PC-3 (cell line): ENCODE results near the gene IPCEF1. TPM values are rescaled to one million over a fixed set of nuclear protein-coding genes. Genes with fewer than 3 reads are reported as not detected.

Experiments used
- ATAC-seq: fragments of 200-7000 bp; cut with Tn5 transposase; 2 replicates; pipeline ENCODE4 v1.9.1; 2020; ENCODE audit warnings: mild to moderate bottlenecking, moderate library complexity
- BruUV-seq: library from RNA; stranded (reverse); fragments of 400-500 nt; replicated peaks from 2 replicates; lab custom pipeline; 2021; lab: Mats Ljungman, UMichigan
- CTCF ChIA-PET: fragments of 300-600 bp; sonication (Branson Sonifier 250); formaldehyde crosslinking; loops from one replicate; lab custom pipeline; 2022; ENCODE audit warnings: antibody characterized with exemption; lab: Charles Lee
- POLR2A ChIA-PET: fragments of 300-600 bp; sonication (Branson Sonifier 250); formaldehyde crosslinking; loops from one replicate; lab custom pipeline; 2022; ENCODE audit warnings: antibody characterized with exemption; ENCODE audit not compliant: unreplicated experiment; lab: Charles Lee
- DNase-seq: peaks from one replicate; pipeline ENCODE4 v3.0.0-alpha.2; 2015
- H2AFZ ChIP-seq: fragments of 300-600 bp; sonication (generic); 2 replicates; pipeline ENCODE4 v1.6.0; 2016; ENCODE audit warnings: antibody characterized with exemption, low read length
- H3F3A ChIP-seq: fragments of 300-600 bp; sonication (generic); one replicate; pipeline ENCODE4 v1.6.0; 2017; ENCODE audit warnings: antibody characterized with exemption, low read length, control low read depth, mild to moderate bottlenecking; ENCODE audit not compliant: unreplicated experiment
- H3K27ac ChIP-seq: fragments of 300-600 bp; sonication (generic); 2 replicates; pipeline ENCODE4 v1.5.1; 2016; ENCODE audit warnings: mild to moderate bottlenecking, low read length
- H3K27me3 ChIP-seq: fragments of 300-600 bp; sonication (generic); 2 replicates; pipeline ENCODE4 v1.6.1; 2016; ENCODE audit warnings: low read length, mixed read lengths
- H3K36me3 ChIP-seq: fragments of 300-600 bp; sonication (generic); 2 replicates; pipeline ENCODE4 v1.6.1; 2016; ENCODE audit warnings: low read depth, mixed run types, low read length, mixed read lengths
- H3K4me1 ChIP-seq: fragments of 300-600 bp; sonication (generic); 2 replicates; pipeline ENCODE4 v1.5.1; 2016; ENCODE audit warnings: low read length; ENCODE audit not compliant: insufficient read depth
- H3K4me2 ChIP-seq: fragments of 300-600 bp; sonication (generic); 2 replicates; pipeline ENCODE4 v1.6.0; 2016; ENCODE audit warnings: low read length
- H3K4me3 ChIP-seq: fragments of 300-600 bp; sonication (generic); 2 replicates; pipeline ENCODE4 v1.5.1; 2016; ENCODE audit warnings: mild to moderate bottlenecking, low read length, mixed read lengths
- H3K79me2 ChIP-seq: fragments of 300-600 bp; sonication (generic); 2 replicates; pipeline ENCODE4 v1.6.1; 2017; ENCODE audit warnings: low read length, mixed read lengths
- H3K9ac ChIP-seq: fragments of 300-600 bp; sonication (generic); 2 replicates; pipeline ENCODE4 v1.6.0; 2016; ENCODE audit warnings: mild to moderate bottlenecking, low read length
- H3K9me2 ChIP-seq: fragments of 300-600 bp; sonication (generic); replicated peaks from 2 replicates; pipeline ENCODE4 v1.6.1; 2016; ENCODE audit warnings: mixed run types, low read length, mixed read lengths
- H3K9me3 ChIP-seq: fragments of 300-600 bp; sonication (generic); 2 replicates; pipeline ENCODE4 v1.6.1; 2016; ENCODE audit warnings: low read length, mixed read lengths
- H4K20me1 ChIP-seq: fragments of 300-600 bp; sonication (generic); 2 replicates; pipeline ENCODE4 v1.6.1; 2016; ENCODE audit warnings: low read length, mixed read lengths
- CTCF ChIP-seq: fragments of 300-600 bp; sonication (generic); conservative IDR thresholded peaks from 2 replicates; pipeline ENCODE4 v1.5.1; 2017; ENCODE audit warnings: antibody characterized with exemption, low read depth, mild to moderate bottlenecking, low read length
- EZH2 ChIP-seq: fragments of 300-600 bp; sonication (generic); IDR thresholded peaks from one replicate; pipeline ENCODE4 v1.6.1; 2017; ENCODE audit warnings: antibody characterized with exemption, mild to moderate bottlenecking, low read length; ENCODE audit not compliant: unreplicated experiment
- EZH2phosphoT487 ChIP-seq: fragments of 300-600 bp; sonication (generic); IDR thresholded peaks from 2 replicates; pipeline ENCODE4 v1.6.1; 2018; ENCODE audit warnings: mild to moderate bottlenecking, antibody characterized with exemption, low read length, borderline replicate concordance
- intact Hi-C: fragments of 100-400 bp; cut with micrococcal nuclease; formaldehyde crosslinking; loops from 2 replicates; pipeline ENCODE4 v1.9.0; 2023
- total RNA-seq: library from RNA; depleted of rRNA; stranded (reverse); fragments of >200 nt; gene quantifications from 2 replicates; pipeline ENCODE4 v1.2.3, GENCODE V29; 2014

IPCEF1 gene
- total RNA-seq, 1 experiment from 2014 or later: 0.29 TPM

GRCh38 chr6:154301086-154301625 lies 55.4 kb downstream of the IPCEF1 start:
- Histone ChIP-seq H3K9me2 (no peaks in the 10 kb centered on the region), H3K27ac (peak overlapping the region; percentile 60), H3K27me3 (no peaks in the 10 kb centered on the region), H3K9ac (no peak overlapping the region), H2AFZ (no peak overlapping the region), H3K4me3 (no peak overlapping the region), H3K4me2 (peak overlapping the region; percentile 53; the same call in 1 of the 2 replicates), H3K4me1 (peaks cover 57% of the 10 kb centered on the region), H3K79me2 (no peaks in the 10 kb centered on the region), H3K36me3 (no peaks in the 10 kb centered on the region), H3K9me3 (no peaks in the 10 kb centered on the region), H3F3A (peaks cover 3% of the 10 kb centered on the region), H4K20me1 (no peaks in the 10 kb centered on the region)
- intact Hi-C loops: no loop called here
- ATAC-seq (no peak), DNase-seq (peak; percentile 19)
- ChIA-PET POLR2A (no interaction called here), CTCF (no interaction called here)
- no TSS peak for BruUV-seq
- TF ChIP-seq CTCF (no peak), EZH2phosphoT487 (no peak), EZH2 (no peak)

GRCh38 chr6:154298297-154298696 lies 58.3 kb downstream of the IPCEF1 start:
- intact Hi-C loops: no loop called here
- peaks cover 5% of the 10 kb centered on the region for H3F3A ChIP-seq
- POLR2A ChIA-PET: interaction anchor here (0.7 kb wide), 1 partner anchor 191 kb away, joined by 7 read pairs; no protein-coding TSS in a partner anchor
- peak overlapping the region; percentile 79 for H3K4me2 ChIP-seq
- H3K4me3 ChIP-seq: peak overlapping the region; percentile 39; the same call in 1 of the 2 replicates
- peak; percentile 81 for DNase-seq
- H3K9me3 ChIP-seq: no peaks in the 10 kb centered on the region
- H3K4me1 ChIP-seq: peaks cover 60% of the 10 kb centered on the region
- ATAC-seq: peak; percentile 72
- CTCF ChIA-PET: no interaction called here
- no peaks in the 10 kb centered on the region for H3K36me3 ChIP-seq
- H2AFZ ChIP-seq: no peak overlapping the region
- no peaks in the 10 kb centered on the region for H3K9me2 ChIP-seq
- H3K9ac ChIP-seq: peak overlapping the region; percentile 5; the same call in 1 of the 2 replicates
- H3K27me3 ChIP-seq: no peaks in the 10 kb centered on the region
- no peaks in the 10 kb centered on the region for H3K79me2 ChIP-seq
- H4K20me1 ChIP-seq: no peaks in the 10 kb centered on the region
- no peak for TF ChIP-seq CTCF
- TF ChIP-seq EZH2: no peak
- TF ChIP-seq EZH2phosphoT487: no peak
- peak overlapping the region; percentile 82 for H3K27ac ChIP-seq
- BruUV-seq: no TSS peak

- POLR2A ChIA-PET: no interaction called here
- no peaks in the 10 kb centered on the region for H4K20me1 ChIP-seq
- no peak overlapping the region for H2AFZ ChIP-seq
- DNase-seq (no peak), ATAC-seq (no peak)
- H3F3A ChIP-seq: peaks cover 7% of the 10 kb centered on the region
- no peak for TF ChIP-seq CTCF
- no peak for TF ChIP-seq EZH2phosphoT487
- TF ChIP-seq EZH2: no peak
- H3K27ac ChIP-seq: peak overlapping the region; percentile 82
- H3K9me3 ChIP-seq: no peaks in the 10 kb centered on the region
- peak overlapping the region; percentile 39; the same call in 1 of the 2 replicates for H3K4me3 ChIP-seq
- no TSS peak for BruUV-seq
- H3K27me3 ChIP-seq: no peaks in the 10 kb centered on the region
- H3K36me3 ChIP-seq: no peaks in the 10 kb centered on the region
- peak overlapping the region; percentile 5; the same call in 1 of the 2 replicates for H3K9ac ChIP-seq
- CTCF ChIA-PET: no interaction called here
- H3K79me2 ChIP-seq: no peaks in the 10 kb centered on the region
- intact Hi-C loops: no loop called here
- peak overlapping the region; percentile 79 for H3K4me2 ChIP-seq
- peaks cover 59% of the 10 kb centered on the region for H3K4me1 ChIP-seq
- no peaks in the 10 kb centered on the region for H3K9me2 ChIP-seq
Measured at GRCh38 chr6:154297721-154298120, 58.9 kb downstream of the IPCEF1 start.
